GM12873 (cell line): ENCODE results near the gene CYP39A1.

Source experiments
- CTCF ChIP-seq: IDR thresholded peaks from 2 replicates; pipeline ENCODE4 v1.5.1; 2012; ENCODE audit warnings: low read depth, mild to moderate bottlenecking, moderate library complexity, low read length, control low read depth; ENCODE audit not compliant: insufficient read depth; ENCODE audit errors: missing control alignments

The CYP39A1 gene

GRCh38 chr6:46539866-46540265 lies 112.8 kb downstream of the CYP39A1 start:
- TF ChIP-seq CTCF, result no peak

GRCh38 chr6:46538800-46539480 lies 113.7 kb downstream of the CYP39A1 start:
- TF ChIP-seq CTCF, result no peak

GRCh38 chr6:46530896-46531295 lies 121.7 kb downstream of the CYP39A1 start:
- TF ChIP-seq CTCF, result no peak

- no peak for TF ChIP-seq CTCF
These were observed 123.5 kb downstream of the CYP39A1 start for GRCh38 chr6:46528961-46529750.

GRCh38 chr6:46526607-46527006 lies 126.0 kb downstream of the CYP39A1 start:
- no peak for TF ChIP-seq CTCF

GRCh38 chr6:46525583-46525982 lies 127.0 kb downstream of the CYP39A1 start:
- TF ChIP-seq CTCF, result no peak

GRCh38 chr6:46521464-46521971 lies 131.1 kb downstream of the CYP39A1 start:
- TF ChIP-seq CTCF, result no peak
